ENCODE data around the gene IQCC. TPM values are rescaled to one million over a fixed set of nuclear protein-coding genes. Genes with fewer than 3 reads are reported as not detected.

IQCC gene
- total and polyA plus RNA-seq, 2 experiments from 2014 or later, result 1.5 TPM

GRCh38 chr1:32181563-32181962 lies 23.9 kb upstream of the IQCC start:
- Histone ChIP-seq H3K9me3 (ENCODE audit: low read depth) (no peaks in the 10 kb centered on the region), H3K27me3 (no peaks in the 10 kb centered on the region), H3K79me2 (peaks cover 63% of the 10 kb centered on the region), H3K4me3 (no peak overlapping the region), H3K4me1 (ENCODE audit: insufficient read depth) (peaks cover 32% of the 10 kb centered on the region), H3K4me2 (peak overlapping the region; percentile 98), H2AFZ (no peak overlapping the region), H3K27ac (peak overlapping the region; percentile 100), H4K20me1 (ENCODE audit: insufficient read depth, poor library complexity, severe bottlenecking) (peaks cover 35% of the 10 kb centered on the region), H3K9me2 (replicated peaks; ENCODE audit: insufficient read depth) (no peaks in the 10 kb centered on the region), H3K36me3 (replicated peaks; ENCODE audit: insufficient read depth, low read depth) (peaks cover 8% of the 10 kb centered on the region)
- 92% methylated on average over 5 of the region's 5 CpGs for WGBS (ENCODE audit: low lambda C conversion rate, missing lambda C conversion rate)
- TF ChIP-seq CTCF (IDR thresholded peaks at IDR 0.05; ENCODE audit: poor library complexity) (no peak), EZH2phosphoT487 (IDR thresholded peaks at IDR 0.05; ENCODE audit: low read depth, severe bottlenecking, unreplicated experiment) (no peak), EZH2 (IDR thresholded peaks at IDR 0.05; ENCODE audit: borderline replicate concordance) (no peak)
- no peak for DNase-seq (ENCODE audit: low spot score)

DNA sequence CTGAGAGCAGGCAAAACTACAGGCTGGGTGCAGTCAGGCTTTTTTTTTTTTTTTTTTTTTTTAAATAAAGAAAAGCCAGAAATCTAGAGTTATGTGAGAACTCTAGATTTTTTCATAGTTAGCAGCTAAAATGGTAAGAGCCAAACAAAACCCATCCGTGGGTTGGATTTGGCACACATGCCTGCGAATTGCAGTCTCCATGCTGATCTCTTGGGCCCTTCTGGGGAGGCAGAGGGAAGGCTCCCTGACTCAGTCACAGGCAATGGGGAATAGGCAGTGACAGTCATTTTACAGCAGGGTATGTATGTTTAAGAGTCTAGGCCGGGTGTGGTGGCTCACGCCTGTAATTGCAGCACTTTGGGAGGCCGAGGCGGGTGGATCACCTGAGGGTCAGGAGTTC lies 23.4 kb upstream of the IQCC start:
- Histone ChIP-seq H3K27ac (no peak overlapping the region), H3K79me2 (peaks cover 68% of the 10 kb centered on the region), H3K4me2 (peak overlapping the region; percentile 98), H3K9me3 (ENCODE audit: low read depth) (no peaks in the 10 kb centered on the region), H3K4me3 (no peak overlapping the region), H3K4me1 (ENCODE audit: insufficient read depth) (peaks cover 32% of the 10 kb centered on the region), H3K9me2 (replicated peaks; ENCODE audit: insufficient read depth) (no peaks in the 10 kb centered on the region), H3K36me3 (replicated peaks; ENCODE audit: insufficient read depth, low read depth) (peaks cover 8% of the 10 kb centered on the region), H4K20me1 (ENCODE audit: insufficient read depth, poor library complexity, severe bottlenecking) (peaks cover 40% of the 10 kb centered on the region), H2AFZ (no peak overlapping the region), H3K27me3 (no peaks in the 10 kb centered on the region)
- 96% methylated on average over 6 of the region's 6 CpGs for WGBS (ENCODE audit: low lambda C conversion rate, missing lambda C conversion rate)
- TF ChIP-seq EZH2phosphoT487 (IDR thresholded peaks at IDR 0.05; ENCODE audit: low read depth, severe bottlenecking, unreplicated experiment) (no peak), EZH2 (IDR thresholded peaks at IDR 0.05; ENCODE audit: borderline replicate concordance) (no peak), CTCF (IDR thresholded peaks at IDR 0.05; ENCODE audit: poor library complexity) (no peak)
- DNase-seq (ENCODE audit: low spot score), result no peak

DNA sequence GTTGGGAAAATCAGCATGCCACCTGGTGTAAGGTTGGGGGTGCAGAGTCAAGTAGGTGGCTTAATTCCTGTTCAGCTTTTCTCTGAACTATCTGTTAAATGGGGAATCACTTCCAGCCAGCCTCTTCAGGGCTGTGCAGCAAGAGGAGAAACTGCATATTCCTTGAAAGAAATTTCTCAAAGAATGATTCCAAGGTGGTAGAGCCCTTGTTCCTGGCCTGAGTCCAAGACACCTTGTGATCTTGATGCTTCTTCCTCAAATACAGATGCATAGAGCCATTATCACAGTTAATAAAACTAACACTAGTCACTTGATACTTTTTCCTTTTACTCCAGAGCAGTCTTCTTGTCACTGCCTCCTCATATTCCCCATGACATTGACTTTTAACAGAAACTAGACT lies 20.8 kb upstream of the IQCC start:
- H3K9me2 ChIP-seq (replicated peaks; ENCODE audit: insufficient read depth), result no peaks in the 10 kb centered on the region
- no peak overlapping the region for H3K4me2 ChIP-seq
- peaks cover 24% of the 10 kb centered on the region for H3K4me1 ChIP-seq (ENCODE audit: insufficient read depth)
- no peak overlapping the region for H2AFZ ChIP-seq
- no peaks in the 10 kb centered on the region for H3K9me3 ChIP-seq (ENCODE audit: low read depth)
- DNase-seq (ENCODE audit: low spot score), result no peak
- no peak overlapping the region for H3K27ac ChIP-seq
- no peak overlapping the region for H3K4me3 ChIP-seq
- H3K79me2 ChIP-seq, result peaks cover 75% of the 10 kb centered on the region
- peaks cover 8% of the 10 kb centered on the region for H3K36me3 ChIP-seq (replicated peaks; ENCODE audit: insufficient read depth, low read depth)
- peaks cover 47% of the 10 kb centered on the region for H4K20me1 ChIP-seq (ENCODE audit: insufficient read depth, poor library complexity, severe bottlenecking)
- no peaks in the 10 kb centered on the region for H3K27me3 ChIP-seq
- TF ChIP-seq CTCF (IDR thresholded peaks at IDR 0.05; ENCODE audit: poor library complexity) (no peak), EZH2phosphoT487 (IDR thresholded peaks at IDR 0.05; ENCODE audit: low read depth, severe bottlenecking, unreplicated experiment) (no peak), EZH2 (IDR thresholded peaks at IDR 0.05; ENCODE audit: borderline replicate concordance) (no peak)

GRCh38 chr1:32186077-32186476 lies 19.4 kb upstream of the IQCC start:
- WGBS (ENCODE audit: low lambda C conversion rate, missing lambda C conversion rate), result 100% methylated on average over 2 of the region's 2 CpGs
- Histone ChIP-seq H3K4me3 (no peak overlapping the region), H4K20me1 (ENCODE audit: insufficient read depth, poor library complexity, severe bottlenecking) (peaks cover 45% of the 10 kb centered on the region), H3K27ac (no peak overlapping the region), H3K9me2 (replicated peaks; ENCODE audit: insufficient read depth) (no peaks in the 10 kb centered on the region), H3K36me3 (replicated peaks; ENCODE audit: insufficient read depth, low read depth) (peaks cover 7% of the 10 kb centered on the region), H2AFZ (no peak overlapping the region), H3K4me2 (no peak overlapping the region), H3K4me1 (ENCODE audit: insufficient read depth) (peaks cover 20% of the 10 kb centered on the region), H3K27me3 (no peaks in the 10 kb centered on the region), H3K79me2 (peaks cover 65% of the 10 kb centered on the region), H3K9me3 (ENCODE audit: low read depth) (no peaks in the 10 kb centered on the region)
- TF ChIP-seq EZH2 (IDR thresholded peaks at IDR 0.05; ENCODE audit: borderline replicate concordance), result no peak
- no peak for TF ChIP-seq EZH2phosphoT487 (IDR thresholded peaks at IDR 0.05; ENCODE audit: low read depth, severe bottlenecking, unreplicated experiment)
- TF ChIP-seq CTCF (IDR thresholded peaks at IDR 0.05; ENCODE audit: poor library complexity), result no peak
- no peak for DNase-seq (ENCODE audit: low spot score)

Data from hepatocyte (in vitro differentiated cells).